MM.1S (cell line): Measurements from ENCODE around the gene SDHB.
A peak's percentile ranks its signal among the peaks of the same experiment; 100 is the strongest.

Experiments
- DNase-seq: peaks from one replicate; pipeline ENCODE4 v3.0.0-alpha.2; 2015
- H2AFZ ChIP-seq: fragments of 300-600 bp; sonication (generic); 2 replicates; pipeline ENCODE4 v1.6.0; 2016; ENCODE audit warnings: antibody characterized with exemption, low read length
- H3F3A ChIP-seq: fragments of 300-600 bp; sonication (generic); 2 replicates; pipeline ENCODE4 v1.6.1; 2016; ENCODE audit warnings: mild to moderate bottlenecking, antibody characterized with exemption, low read length, moderate library complexity, mixed read lengths; ENCODE audit not compliant: insufficient read depth
- H3K27ac ChIP-seq: fragments of 300-600 bp; sonication (generic); 2 replicates; pipeline ENCODE4 v1.5.1; 2016; ENCODE audit warnings: mild to moderate bottlenecking, low read length
- H3K27me3 ChIP-seq: fragments of 300-600 bp; sonication (generic); replicated peaks from 2 replicates; pipeline ENCODE4 v1.6.0; 2016; ENCODE audit warnings: low read length; ENCODE audit not compliant: insufficient read depth
- H3K36me3 ChIP-seq: fragments of 300-600 bp; sonication (generic); replicated peaks from 2 replicates; pipeline ENCODE4 v1.6.1; 2016; ENCODE audit warnings: mild to moderate bottlenecking, low read length, mixed read lengths; ENCODE audit not compliant: insufficient read depth
- H3K4me1 ChIP-seq: fragments of 300-600 bp; sonication (generic); 2 replicates; pipeline ENCODE4 v1.6.1; 2016; ENCODE audit warnings: low read length, mixed read lengths
- H3K4me2 ChIP-seq: fragments of 300-600 bp; sonication (generic); 2 replicates; pipeline ENCODE4 v1.6.0; 2016; ENCODE audit warnings: low read depth, low read length
- H3K4me3 ChIP-seq: fragments of 300-600 bp; sonication (generic); 2 replicates; pipeline ENCODE4 v1.5.1; 2016; ENCODE audit warnings: low read length, mixed read lengths
- H3K79me2 ChIP-seq: fragments of 300-600 bp; sonication (generic); 2 replicates; pipeline ENCODE4 v1.6.1; 2016; ENCODE audit warnings: mixed run types, low read length, mixed read lengths
- H3K9ac ChIP-seq: fragments of 300-600 bp; sonication (generic); 2 replicates; pipeline ENCODE4 v1.6.1; 2016; ENCODE audit warnings: low read length, mixed read lengths
- H3K9me2 ChIP-seq: fragments of 300-600 bp; sonication (generic); replicated peaks from 2 replicates; pipeline ENCODE4 v1.6.1; 2016; ENCODE audit warnings: mild to moderate bottlenecking, low read length, mixed read lengths; ENCODE audit not compliant: insufficient read depth
- H3K9me3 ChIP-seq: fragments of 300-600 bp; sonication (generic); replicated peaks from 2 replicates; pipeline ENCODE4 v1.6.1; 2016; ENCODE audit warnings: mild to moderate bottlenecking, low read length, mixed read lengths; ENCODE audit not compliant: insufficient read depth
- H4K20me1 ChIP-seq: fragments of 300-600 bp; sonication (generic); 2 replicates; pipeline ENCODE4 v1.6.1; 2016; ENCODE audit warnings: mild to moderate bottlenecking, low read length, moderate library complexity, mixed read lengths; ENCODE audit not compliant: insufficient read depth
- CTCF ChIP-seq: fragments of 300-600 bp; sonication (generic); IDR thresholded peaks from 2 replicates; pipeline ENCODE4 v1.5.1; 2016; ENCODE audit warnings: antibody characterized with exemption, low read length, mixed read lengths
- EZH2 ChIP-seq: fragments of 300-600 bp; sonication (generic); optimal IDR thresholded peaks from 2 replicates; pipeline ENCODE3; 2017; ENCODE audit warnings: low read depth, mild to moderate bottlenecking, antibody characterized with exemption, low read length, mixed read lengths
- EZH2phosphoT487 ChIP-seq: fragments of 300-600 bp; sonication (generic); IDR thresholded peaks from 2 replicates; pipeline ENCODE4 v1.6.1; 2018; ENCODE audit warnings: antibody characterized with exemption, low read length

Gene SDHB

GRCh38 chr1:17011092-17011438 is 42.8 kb downstream of the SDHB start:
- Histone ChIP-seq H3K4me3 (peak overlapping the region; percentile 81), H3F3A (peaks cover 11% of the 10 kb centered on the region; the same call in 1 of the 2 replicates), H3K4me1 (peaks cover 37% of the 10 kb centered on the region)

GRCh38 chr1:17009706-17010105 is 44.1 kb downstream of the SDHB start:
- no peaks in the 10 kb centered on the region for H4K20me1 ChIP-seq
- no peaks in the 10 kb centered on the region for H3K9me2 ChIP-seq
- no peak overlapping the region for H3K27ac ChIP-seq

More at GRCh38 chr1:17011092-17011438, 42.8 kb downstream of the SDHB start:
- DNase-seq: no peak
- Histone ChIP-seq H3K9me2 (no peaks in the 10 kb centered on the region), H3K4me2 (peak overlapping the region; percentile 97), H3K79me2 (no peaks in the 10 kb centered on the region), H3K9ac (peak overlapping the region; percentile 39; the same call in 1 of the 2 replicates), H3K36me3 (no peaks in the 10 kb centered on the region), H3K27ac (no peak overlapping the region), H2AFZ (peak overlapping the region; percentile 86), H4K20me1 (no peaks in the 10 kb centered on the region), H3K9me3 (no peaks in the 10 kb centered on the region), H3K27me3 (no peaks in the 10 kb centered on the region)
- TF ChIP-seq CTCF (no peak), EZH2 (no peak), EZH2phosphoT487 (no peak)

GRCh38 chr1:17008208-17008855 is 45.5 kb downstream of the SDHB start:
- TF ChIP-seq EZH2phosphoT487 (no peak), EZH2 (no peak), CTCF (no peak)
- H3K4me1 ChIP-seq: peaks cover 24% of the 10 kb centered on the region
- H3K4me2 ChIP-seq: no peak overlapping the region
- H4K20me1 ChIP-seq: no peaks in the 10 kb centered on the region
- no peaks in the 10 kb centered on the region for H3K36me3 ChIP-seq
- H3K9ac ChIP-seq: no peak overlapping the region
- H3K9me3 ChIP-seq: no peaks in the 10 kb centered on the region
- H3K79me2 ChIP-seq: no peaks in the 10 kb centered on the region
- no peak overlapping the region for H2AFZ ChIP-seq
- H3F3A ChIP-seq: 0 out of 2 replicates have a peak, but pooled peaks cover under 1% of the 10 kb centered on the region
- no peak overlapping the region for H3K4me3 ChIP-seq
- H3K9me2 ChIP-seq: no peaks in the 10 kb centered on the region
- no peaks in the 10 kb centered on the region for H3K27me3 ChIP-seq
- DNase-seq: no peak
- H3K27ac ChIP-seq: no peak overlapping the region

More at GRCh38 chr1:17009706-17010105, 44.1 kb downstream of the SDHB start:
- H3K27me3 ChIP-seq: no peaks in the 10 kb centered on the region
- H3K36me3 ChIP-seq: no peaks in the 10 kb centered on the region
- no peak overlapping the region for H3K9ac ChIP-seq
- H3F3A ChIP-seq: peaks cover 11% of the 10 kb centered on the region; the same call in 1 of the 2 replicates
- no peak for TF ChIP-seq EZH2phosphoT487
- no peak for TF ChIP-seq CTCF
- no peak for TF ChIP-seq EZH2
- H3K4me2 ChIP-seq: no peak overlapping the region
- no peak for DNase-seq
- H3K4me1 ChIP-seq: peaks cover 36% of the 10 kb centered on the region
- no peaks in the 10 kb centered on the region for H3K79me2 ChIP-seq
- H3K9me3 ChIP-seq: no peaks in the 10 kb centered on the region
- H3K4me3 ChIP-seq: no peak overlapping the region
- no peak overlapping the region for H2AFZ ChIP-seq
